NCI-H510A treated with DMSO at 0.1 percent for 48 hours (cell line): ENCODE measurements around the gene MYO1E.

ENCODE experiments used
- DNase-seq: peaks from one replicate; lab custom pipeline; 2025; lab: John Stamatoyannopoulos, UW

Gene MYO1E

DNA sequence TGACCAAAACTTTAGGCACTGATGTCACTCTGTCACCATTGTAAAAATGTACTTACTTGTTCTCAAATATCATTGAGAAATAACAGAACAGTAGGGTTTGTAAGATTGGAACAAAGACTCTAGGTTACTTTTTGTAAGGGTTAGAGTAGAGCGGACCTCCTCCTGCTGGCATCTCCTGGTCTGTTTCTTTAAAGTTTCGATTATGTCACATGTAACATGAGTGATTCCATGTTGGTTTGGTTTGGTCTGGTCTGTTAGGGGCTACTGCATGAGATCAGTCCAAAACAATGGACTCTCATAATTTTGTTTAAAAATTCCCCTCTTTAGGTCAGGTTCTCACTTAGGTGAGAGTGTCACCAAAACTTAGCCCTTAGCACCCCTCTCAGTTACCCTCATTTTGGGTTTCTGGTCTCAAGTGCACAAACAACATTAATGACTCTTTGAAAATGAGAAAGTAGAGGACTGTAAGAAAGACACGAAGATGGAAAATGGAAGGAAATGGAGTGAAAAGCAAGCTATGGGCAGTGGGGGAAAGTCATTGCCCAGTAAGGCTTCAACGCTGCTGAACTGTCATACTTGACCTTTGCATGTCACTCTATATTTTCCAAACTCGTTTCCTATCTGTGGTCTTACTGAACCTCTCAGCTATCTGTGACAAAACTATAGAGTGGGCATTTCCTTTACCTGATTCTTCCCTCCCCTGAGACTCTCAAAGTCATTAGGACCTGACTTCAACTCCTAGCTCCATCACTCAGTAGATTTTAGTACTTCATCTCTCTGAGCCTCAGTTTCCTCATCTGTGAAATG, 113.3 kb downstream of the MYO1E start:
- no peak for DNase-seq

GRCh38 chr15:59258317-59258716, 114.4 kb downstream of the MYO1E start:
- DNase-seq: no peak

GRCh38 chr15:59257140-59257539, 115.5 kb downstream of the MYO1E start:
- no peak for DNase-seq

- DNase-seq: no peak
These were observed 116.2 kb downstream of the MYO1E start for GRCh38 chr15:59256482-59256881.

GRCh38 chr15:59255680-59256336, 116.9 kb downstream of the MYO1E start:
- no peak for DNase-seq

GRCh38 chr15:59252137-59252536, 120.5 kb downstream of the MYO1E start:
- DNase-seq: no peak

DNA sequence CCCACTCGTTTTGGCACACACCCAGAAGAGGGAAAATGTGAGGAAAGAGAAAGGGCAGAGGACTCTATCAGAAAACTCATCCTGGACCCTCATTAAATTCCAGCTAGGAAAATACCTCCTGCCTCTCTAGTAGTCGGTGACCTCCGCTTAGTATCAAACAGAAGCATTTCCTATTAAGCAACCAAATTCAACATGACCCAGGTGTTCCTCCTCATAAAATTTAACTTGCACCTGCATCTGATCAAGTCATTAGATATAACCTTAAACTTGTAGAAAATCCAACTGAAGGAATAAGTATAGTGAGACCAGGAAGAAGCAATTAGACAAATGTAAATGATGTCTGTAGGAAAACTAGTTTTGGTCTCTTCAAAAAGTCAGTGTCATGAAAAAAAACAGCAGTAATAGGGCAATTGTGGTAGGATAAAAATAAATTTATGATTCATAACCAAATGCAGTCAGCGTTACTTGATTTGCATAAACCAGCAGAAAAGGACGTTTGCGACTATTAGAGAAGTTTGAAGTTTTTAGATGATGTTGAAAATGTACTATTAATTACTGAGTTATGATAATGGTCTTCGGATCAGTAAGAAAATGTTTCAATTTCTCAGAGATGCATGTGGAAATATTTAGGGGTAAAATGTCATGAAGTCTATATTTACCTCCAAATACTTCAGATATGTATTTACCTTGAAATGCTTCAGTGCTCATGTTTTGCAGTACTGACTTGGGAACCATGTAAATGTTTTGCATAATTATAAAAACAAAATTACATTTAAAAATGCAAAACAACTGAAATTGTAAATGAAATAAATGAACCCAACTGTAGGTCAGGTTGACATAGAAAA, 121.4 kb downstream of the MYO1E start:
- DNase-seq: no peak

DNA sequence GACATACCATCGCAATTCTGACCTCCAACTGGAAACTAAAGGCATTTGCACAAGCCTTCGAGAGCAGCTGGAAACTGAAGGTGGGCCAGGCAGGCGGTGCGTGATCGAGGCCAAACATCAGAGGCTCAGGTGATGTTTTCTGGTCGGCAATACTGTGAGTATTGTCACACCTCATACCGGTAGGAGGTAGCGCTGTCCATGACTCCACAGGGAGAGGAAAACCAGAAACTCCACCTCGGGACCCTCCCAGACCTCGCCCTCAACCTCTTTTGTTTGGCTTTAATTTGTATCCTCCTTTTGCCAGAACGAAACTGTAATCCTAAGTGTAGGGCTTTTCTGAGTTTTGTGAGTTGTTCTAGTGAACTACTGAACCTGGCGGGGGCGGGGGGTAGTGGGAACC, 122.4 kb downstream of the MYO1E start:
- no peak for DNase-seq

- no peak for DNase-seq
These were observed 122.9 kb downstream of the MYO1E start for GRCh38 chr15:59249816-59250215.

DNA sequence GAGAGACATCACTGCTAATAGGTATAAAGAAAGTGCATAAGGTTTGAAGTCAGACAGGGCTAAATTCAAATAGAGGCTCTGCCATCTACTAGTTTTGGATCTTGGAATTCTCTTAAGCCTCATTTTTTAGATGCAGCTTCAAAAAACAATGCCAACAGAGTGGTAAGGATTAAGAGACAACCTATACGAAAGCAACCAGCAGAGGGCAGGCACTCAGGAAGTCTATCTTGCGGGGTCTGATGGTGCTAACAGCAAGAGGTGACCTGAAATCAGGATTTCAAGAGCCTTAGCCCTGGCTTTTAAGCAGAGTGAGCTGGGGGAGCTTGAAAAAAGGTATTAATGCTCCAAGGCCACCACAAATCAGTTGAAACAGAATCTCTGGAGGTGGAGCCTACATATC, 125.3 kb downstream of the MYO1E start:
- peak; percentile 31 for DNase-seq

DNA sequence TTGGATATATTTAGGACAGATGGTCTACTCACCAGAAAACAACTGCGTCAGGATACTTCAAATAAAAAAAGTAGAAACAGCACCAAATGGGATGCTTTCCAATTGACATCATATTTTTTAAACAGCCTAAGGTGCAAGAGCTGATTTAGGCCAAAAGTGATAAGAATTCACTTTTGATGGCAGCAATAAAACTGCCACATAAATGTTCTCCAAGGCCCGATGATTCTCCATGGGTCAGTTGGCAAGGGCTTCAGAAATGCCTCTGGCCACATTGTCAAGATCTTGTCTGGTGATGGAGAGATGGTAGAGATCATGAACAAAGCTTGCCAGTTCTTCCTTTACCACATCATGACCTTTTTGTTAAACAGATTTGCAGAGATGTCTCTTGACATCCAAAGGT, 127.1 kb downstream of the MYO1E start:
- no peak for DNase-seq

DNA sequence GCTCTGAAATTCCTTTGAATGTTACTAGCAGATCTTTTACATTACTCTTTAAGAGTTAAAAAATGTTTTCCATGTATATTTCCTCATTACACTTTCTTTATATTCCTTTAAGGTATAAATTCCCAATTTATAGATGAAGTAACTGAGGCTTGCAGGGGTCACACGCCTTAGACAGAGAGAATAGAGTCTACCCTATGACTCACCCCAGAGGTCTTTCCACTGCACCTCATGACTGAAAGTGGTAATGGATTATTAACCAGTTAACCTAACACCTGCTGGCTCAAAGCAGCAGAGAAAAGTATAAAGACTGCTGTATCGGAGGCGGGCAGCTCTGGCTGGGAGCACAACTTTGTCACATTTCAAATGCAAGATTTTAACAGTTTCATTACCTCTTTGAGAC, 128.3 kb downstream of the MYO1E start:
- no peak for DNase-seq

- no peak for DNase-seq
These were observed 129.0 kb downstream of the MYO1E start for GRCh38 chr15:59243622-59244021.

DNA sequence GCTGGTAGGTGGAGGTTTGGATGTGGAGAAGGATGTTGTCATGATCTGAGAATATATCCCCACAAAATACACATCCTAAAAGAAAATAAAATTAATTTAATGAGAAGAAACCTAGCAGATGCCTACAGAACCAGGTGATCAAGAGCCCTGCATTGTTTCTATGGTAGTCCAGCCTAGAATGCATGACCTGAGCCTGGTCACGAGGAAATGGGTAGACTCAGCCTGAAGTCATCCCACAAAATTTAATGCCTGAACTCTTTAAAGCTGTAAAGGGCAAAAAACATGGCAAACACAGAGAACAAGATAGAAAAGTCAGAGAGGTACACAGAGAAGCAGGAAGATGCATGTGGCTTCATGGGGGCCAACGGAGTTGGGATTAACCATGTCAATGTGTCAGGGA, 130.0 kb downstream of the MYO1E start:
- DNase-seq: no peak

DNA sequence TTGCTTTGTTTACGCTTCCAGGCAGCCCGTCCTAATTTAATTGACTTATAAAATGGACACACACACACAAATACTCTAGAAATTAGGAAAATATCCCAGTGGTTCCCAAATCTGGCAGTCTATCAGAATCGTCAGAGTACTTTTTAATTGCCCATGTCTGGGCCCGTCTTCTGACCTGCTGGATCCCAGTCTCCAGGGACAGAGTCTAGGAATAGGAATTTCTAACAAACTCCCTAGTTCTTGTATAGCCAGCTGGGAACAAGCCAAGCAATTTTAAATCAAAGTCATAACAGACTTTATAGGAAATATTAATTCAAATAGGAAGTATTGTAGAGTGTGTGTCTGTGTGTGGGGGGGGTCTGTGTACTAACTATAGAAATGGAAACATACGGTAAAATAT, 132.6 kb downstream of the MYO1E start:
- no peak for DNase-seq

- no peak for DNase-seq
These were observed 134.7 kb downstream of the MYO1E start for GRCh38 chr15:59237924-59238331.

DNA sequence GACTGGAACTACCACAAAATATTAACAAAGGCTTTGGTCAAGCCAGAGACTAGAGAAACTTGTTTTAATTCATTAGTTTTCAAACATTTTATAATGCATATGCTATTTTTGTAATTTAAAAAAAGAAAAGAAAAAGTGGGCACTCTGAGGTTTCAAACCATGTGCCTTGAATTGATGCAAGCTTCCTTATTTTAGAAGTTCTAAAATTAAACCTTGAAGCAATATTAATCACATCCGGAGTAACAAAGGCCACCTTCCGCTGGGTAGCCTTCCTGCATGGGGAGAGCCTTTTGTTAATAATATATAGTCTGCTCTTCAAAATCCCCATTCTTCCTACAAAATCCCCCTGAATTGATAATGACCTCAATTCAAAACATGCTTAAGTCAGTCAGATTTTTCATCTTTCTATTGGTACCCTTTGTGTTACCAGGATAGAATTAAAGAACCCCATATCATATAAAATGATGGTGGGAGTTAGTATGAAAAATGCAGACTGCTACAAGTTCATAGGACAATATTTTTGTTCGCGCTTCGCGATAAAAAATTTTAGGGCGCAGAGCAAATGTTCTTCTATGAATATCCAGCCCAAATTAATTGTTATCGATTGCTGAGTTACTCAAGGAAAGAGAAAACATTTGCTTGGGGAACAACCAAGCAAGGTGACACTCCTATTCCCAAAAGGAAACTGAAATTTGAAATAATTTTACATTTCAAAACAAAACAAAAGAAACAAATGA, 135.4 kb downstream of the MYO1E start:
- DNase-seq: no peak

GRCh38 chr15:59236394-59236793, 136.3 kb downstream of the MYO1E start:
- no peak for DNase-seq

GRCh38 chr15:59232476-59232875, 140.2 kb downstream of the MYO1E start:
- no peak for DNase-seq

GRCh38 chr15:59230531-59231055, 142.1 kb downstream of the MYO1E start:
- no peak for DNase-seq

DNA sequence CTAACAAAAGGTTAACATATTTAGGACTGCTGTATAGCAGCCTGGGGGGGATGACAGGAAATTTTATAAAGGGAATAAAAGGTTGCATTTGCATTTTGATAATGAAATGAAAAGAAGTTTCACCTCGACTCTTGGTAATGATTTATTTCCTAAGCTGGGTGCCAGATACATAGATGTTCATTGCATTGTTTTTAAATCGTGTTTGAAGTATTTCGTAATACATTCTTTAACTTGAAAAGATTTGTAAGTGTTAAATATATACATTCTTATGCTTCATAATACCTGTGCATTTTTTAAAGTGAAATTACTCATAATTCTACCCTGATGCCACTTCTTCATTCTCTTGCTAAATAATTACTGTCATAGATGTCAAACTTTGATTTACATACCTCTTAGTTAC, 143.2 kb downstream of the MYO1E start:
- DNase-seq: no peak

- DNase-seq: no peak
These were observed 143.7 kb downstream of the MYO1E start for GRCh38 chr15:59229015-59229414.
